HG02884 (cell line): ENCODE measurements around the gene B3GALT4.
"Not testable (repeated sequence)": the region's sequence is repeated elsewhere in the genome, so short reads cannot be mapped to it uniquely, and the experiment has no call there.

Experiments
- ATAC-seq: cut with Tn5 transposase; IDR thresholded peaks from one replicate; pipeline ENCODE4 v1.9.1; 2021; ENCODE audit warnings: mild to moderate bottlenecking, moderate library complexity; ENCODE audit not compliant: unreplicated experiment

Gene B3GALT4

GRCh38 chr6:33276864-33277662 is at the start of gene B3GALT4:
Gene B3GALT4 (plus strand): TSS chr6:33277123. CDS start chr6:33277420, 297 bp downstream.
- ATAC-seq, result peak; percentile 43

GRCh38 chr6:33235221-33235634 is 41.7 kb upstream of the B3GALT4 start:
- no peak for ATAC-seq

- no peak for ATAC-seq
These were observed 40.6 kb upstream of the B3GALT4 start for GRCh38 chr6:33236328-33236727.

- no peak for ATAC-seq
These were observed 40.1 kb upstream of the B3GALT4 start for GRCh38 chr6:33236852-33237251.

- no peak for ATAC-seq
These were observed 39.2 kb upstream of the B3GALT4 start for GRCh38 chr6:33237741-33238140.

GRCh38 chr6:33241968-33242367 is 35.0 kb upstream of the B3GALT4 start:
- no peak for ATAC-seq

- no peak for ATAC-seq
These were observed 33.4 kb upstream of the B3GALT4 start for GRCh38 chr6:33243476-33243875.

GRCh38 chr6:33247977-33248642 is 28.8 kb upstream of the B3GALT4 start:
- ATAC-seq, result peak; percentile 31

- peak; percentile 20 for ATAC-seq
These were observed 28.3 kb upstream of the B3GALT4 start for GRCh38 chr6:33248643-33248931.

- peak; percentile 75 for ATAC-seq
These were observed 27.8 kb upstream of the B3GALT4 start for GRCh38 chr6:33248932-33249731.

GRCh38 chr6:33249732-33250630 is 26.9 kb upstream of the B3GALT4 start:
- ATAC-seq, result no peak

GRCh38 chr6:33250731-33251130 is 26.2 kb upstream of the B3GALT4 start:
- ATAC-seq, result no peak

GRCh38 chr6:33251395-33252012 is 25.4 kb upstream of the B3GALT4 start:
- no peak for ATAC-seq

- no peak for ATAC-seq
These were observed 24.2 kb upstream of the B3GALT4 start for GRCh38 chr6:33252759-33253158.

GRCh38 chr6:33254591-33254990 is 22.3 kb upstream of the B3GALT4 start:
- no peak for ATAC-seq

- ATAC-seq, result no peak
These were observed 17.9 kb upstream of the B3GALT4 start for GRCh38 chr6:33259032-33259431.

GRCh38 chr6:33262490-33262889 is 14.4 kb upstream of the B3GALT4 start:
- ATAC-seq, result not testable (repeated sequence)

GRCh38 chr6:33264015-33264414 is 12.9 kb upstream of the B3GALT4 start:
- ATAC-seq, result no peak

GRCh38 chr6:33271117-33271467 is 5.8 kb upstream of the B3GALT4 start:
- ATAC-seq, result no peak
